Stomach (tissue), 4 donors: ENCODE results near the gene MAFB.

ENCODE experiments used
- CTCF ChIP-seq, 7 experiments: fragments of 450-650 bp in 4 of 7; fragments of 200-600 bp in 3 of 7; sonication (generic) in 3 of 7; IDR thresholded peaks; one replicate each; pipeline ENCODE4 v1.5.1; 2016 to 2019; ENCODE audit warnings: antibody characterized with exemption in 7 of 7, control low read depth in 2 of 7, mild to moderate bottlenecking in 1 of 7
- POLR2A ChIP-seq, 4 donors: fragments of 450-650 bp; IDR thresholded peaks; one replicate each; pipeline ENCODE4 v1.6.1; 2016; ENCODE audit warnings: antibody characterized with exemption in 4 of 4, control low read depth in 2 of 4, mild to moderate bottlenecking in 1 of 4, moderate library complexity in 1 of 4

DNA sequence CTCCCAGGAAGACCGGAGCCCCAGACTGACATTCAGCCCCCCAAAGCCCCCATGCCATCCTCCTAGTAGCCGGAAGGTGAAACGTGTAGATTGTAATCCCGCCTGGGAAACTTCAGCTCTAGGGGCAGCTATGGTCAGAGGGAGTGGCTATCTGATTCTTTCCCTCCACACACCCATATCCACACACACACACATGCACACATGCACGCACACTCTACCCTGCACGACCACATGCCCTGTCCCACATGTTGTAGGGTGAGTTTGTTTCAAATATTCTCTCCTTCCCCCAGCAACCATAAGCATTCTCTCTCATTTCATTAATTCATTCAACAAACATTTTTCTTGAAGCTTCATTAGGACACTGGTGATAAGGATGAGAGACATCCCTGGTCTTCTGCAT is 42.2 kb downstream of the MAFB start:
- no peak for TF ChIP-seq CTCF (IDR thresholded peaks at IDR 0.05)
- no peak for TF ChIP-seq POLR2A (IDR thresholded peaks at IDR 0.05)
